Measurements from ENCODE around the gene TNFRSF8. TPM values are rescaled to one million over a fixed set of nuclear protein-coding genes. Genes with fewer than 3 reads are reported as not detected.

The TNFRSF8 gene
- total and polyA plus RNA-seq, 9 of the 15 experiments (the other 6 are each of a cell fraction or from before 2014, with no cell fraction given), result 3.5 to 38.4 (median 17.1) TPM

GRCh38 chr1:12095452-12096263 lies 32.6 kb downstream of the TNFRSF8 start (continued):
- no peak for TF ChIP-seq TAL1 (IDR thresholded peaks at IDR 0.05)
- no peak for TF ChIP-seq ZZZ3 (IDR thresholded peaks at IDR 0.05)
- no peak for TF ChIP-seq NCOA2 (IDR thresholded peaks at IDR 0.05; ENCODE audit: partially characterized antibody in 2 of 2)
- TF ChIP-seq RB1 (IDR thresholded peaks at IDR 0.05; ENCODE audit: low read depth), result no peak
- TF ChIP-seq ARNT (IDR thresholded peaks at IDR 0.05), result no peak
- no peak for TF ChIP-seq XRCC3 (IDR thresholded peaks at IDR 0.05)
- no peak for TF ChIP-seq KLF13 (tag; IDR thresholded peaks at IDR 0.05; ENCODE audit: borderline replicate concordance, low read depth)
- peak; percentile 68 for TF ChIP-seq RBM25 (IDR thresholded peaks at IDR 0.05; ENCODE audit: low read depth, low read length, severe bottlenecking)
- TF ChIP-seq C11orf30 (IDR thresholded peaks at IDR 0.05; ENCODE audit: low read depth), result no peak; the same call in 1 of the 2 replicates
- TF ChIP-seq SAFB (IDR thresholded peaks at IDR 0.05; ENCODE audit: borderline replicate concordance, low read depth, low read length), result no peak
- no peak for TF ChIP-seq MITF (IDR thresholded peaks at IDR 0.05)
- peak; percentile 98 for TF ChIP-seq RAD51 (IDR thresholded peaks at IDR 0.05; ENCODE audit: borderline replicate concordance, low read depth)
- no peak for TF ChIP-seq EGR1 (conservative IDR thresholded peaks at IDR 0.05)
- TF ChIP-seq RUNX1 (IDR thresholded peaks at IDR 0.05; ENCODE audit: low read depth), result no peak
- no peak for TF ChIP-seq CBX2 (IDR thresholded peaks at IDR 0.05; ENCODE audit: insufficient read depth, low read length, poor library complexity, severe bottlenecking)
- no peak for TF ChIP-seq POLR3G (IDR thresholded peaks at IDR 0.05; ENCODE audit: extremely low read depth, insufficient read length, insufficient replicate concordance)
- TF ChIP-seq, protein P1, sequence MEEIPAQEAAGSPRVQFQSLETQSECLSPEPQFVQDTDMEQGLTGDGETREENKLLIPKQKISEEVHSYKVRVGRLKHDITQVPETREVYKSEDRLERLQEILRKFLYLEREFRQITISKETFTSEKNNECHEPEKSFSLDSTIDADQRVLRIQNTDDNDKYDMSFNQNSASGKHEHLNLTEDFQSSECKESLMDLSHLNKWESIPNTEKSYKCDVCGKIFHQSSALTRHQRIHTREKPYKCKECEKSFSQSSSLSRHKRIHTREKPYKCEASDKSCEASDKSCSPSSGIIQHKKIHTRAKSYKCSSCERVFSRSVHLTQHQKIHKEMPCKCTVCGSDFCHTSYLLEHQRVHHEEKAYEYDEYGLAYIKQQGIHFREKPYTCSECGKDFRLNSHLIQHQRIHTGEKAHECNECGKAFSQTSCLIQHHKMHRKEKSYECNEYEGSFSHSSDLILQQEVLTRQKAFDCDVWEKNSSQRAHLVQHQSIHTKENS (CRISPR knock-in tag; IDR thresholded peaks at IDR 0.05), result no peak
- no peak for TF ChIP-seq ZBTB8A (IDR thresholded peaks at IDR 0.05; ENCODE audit: partially characterized antibody)
- TF ChIP-seq FOXJ3 (CRISPR knock-in tag; IDR thresholded peaks at IDR 0.05), result no peak
- no peak for TF ChIP-seq ZNF124 (CRISPR knock-in tag; IDR thresholded peaks at IDR 0.05)
- no peak for TF ChIP-seq ZMIZ1 (IDR thresholded peaks at IDR 0.05; ENCODE audit: low read depth in 2 of 2, low read length in 2 of 2)
- no peak for TF ChIP-seq ZNF79 (CRISPR knock-in tag; IDR thresholded peaks at IDR 0.05; ENCODE audit: low read depth)
- TF ChIP-seq ZNF324 (CRISPR knock-in tag; IDR thresholded peaks at IDR 0.05), result no peak
- TF ChIP-seq MECOM (CRISPR knock-in tag; IDR thresholded peaks at IDR 0.05), result no peak
- TF ChIP-seq ZNF695 (CRISPR knock-in tag; IDR thresholded peaks at IDR 0.05), result no peak
